Stimulated activated CD4-positive, alpha-beta T cell treated with anti-CD3 and anti-CD28 coated beads, Interleukin-4, amount 100 ng/mL, for 1 hour (primary cell): ENCODE results near the gene KLHL30.

Source experiments
- DNase-seq: peaks from one replicate; pipeline ENCODE4 v3.0.0-alpha.2; 2020

The KLHL30 gene

GRCh38 chr2:238121511-238122286 is 16.8 kb upstream of the KLHL30 start:
- DNase-seq: no peak

- DNase-seq: no peak
Observed at GRCh38 chr2:238122287-238123217, 15.9 kb upstream of the KLHL30 start.

- DNase-seq: no peak
Observed at GRCh38 chr2:238123218-238123971, 15.1 kb upstream of the KLHL30 start.

- DNase-seq: no peak
Observed at GRCh38 chr2:238123991-238124470, 14.4 kb upstream of the KLHL30 start.

- DNase-seq: no peak
Observed at GRCh38 chr2:238124488-238125126, 13.9 kb upstream of the KLHL30 start.

GRCh38 chr2:238125127-238125885 is 13.2 kb upstream of the KLHL30 start:
- DNase-seq: no peak

- DNase-seq: no peak
Observed at GRCh38 chr2:238126338-238126737, 12.1 kb upstream of the KLHL30 start.

GRCh38 chr2:238126775-238127164 is 11.7 kb upstream of the KLHL30 start:
- DNase-seq: no peak

GRCh38 chr2:238127165-238128060 is 11.1 kb upstream of the KLHL30 start:
- DNase-seq: no peak

GRCh38 chr2:238128061-238128440 is 10.4 kb upstream of the KLHL30 start:
- no peak for DNase-seq

GRCh38 chr2:238128534-238129001 is 9.9 kb upstream of the KLHL30 start:
- no peak for DNase-seq

GRCh38 chr2:238129166-238130010 is 9.1 kb upstream of the KLHL30 start:
- DNase-seq: no peak

GRCh38 chr2:238130111-238130695 is 8.3 kb upstream of the KLHL30 start:
- no peak for DNase-seq

GRCh38 chr2:238130696-238131628 is 7.5 kb upstream of the KLHL30 start:
- DNase-seq: no peak

- DNase-seq: no peak
Observed at GRCh38 chr2:238131761-238132462, 6.6 kb upstream of the KLHL30 start.

- no peak for DNase-seq
Observed at GRCh38 chr2:238132463-238133450, 5.7 kb upstream of the KLHL30 start.
